Smooth muscle cell (in vitro differentiated cells): ENCODE results near the gene FAM168B. TPM values are rescaled to one million over a fixed set of nuclear protein-coding genes. Genes with fewer than 3 reads are reported as not detected.

Experiments
- DNase-seq: peaks from one replicate; lab custom pipeline; 2025; ENCODE audit not compliant: unreplicated experiment; lab: John Stamatoyannopoulos, UW
- H2AFZ ChIP-seq: fragments of 200-600 bp; sonication (generic); 2 replicates; pipeline ENCODE4 v1.6.0; 2016; ENCODE audit warnings: antibody characterized with exemption, low read depth, mild to moderate bottlenecking
- H3F3A ChIP-seq: fragments of 200-600 bp; sonication (generic); 2 replicates; pipeline ENCODE4 v1.6.0; 2017; ENCODE audit warnings: antibody characterized with exemption, low read depth
- H3K27ac ChIP-seq: fragments of 200-600 bp; sonication (generic); 2 replicates; pipeline ENCODE4 v1.5.1; 2016; ENCODE audit warnings: low read depth, mild to moderate bottlenecking
- H3K27me3 ChIP-seq: fragments of 200-600 bp; sonication (generic); 2 replicates; pipeline ENCODE4 v1.6.1; 2016; ENCODE audit warnings: low read depth, mild to moderate bottlenecking
- H3K36me3 ChIP-seq: fragments of 200-600 bp; sonication (generic); 2 replicates; pipeline ENCODE4 v1.5.1; 2016; ENCODE audit warnings: low read depth
- H3K4me1 ChIP-seq: fragments of 200-600 bp; sonication (generic); 2 replicates; pipeline ENCODE4 v1.5.1; 2016; ENCODE audit warnings: low read depth
- H3K4me2 ChIP-seq: fragments of 200-600 bp; sonication (generic); 2 replicates; pipeline ENCODE4 v1.6.0; 2016; ENCODE audit warnings: mild to moderate bottlenecking
- H3K4me3 ChIP-seq: fragments of 200-600 bp; sonication (generic); 2 replicates; pipeline ENCODE4 v1.5.1; 2016; ENCODE audit warnings: mild to moderate bottlenecking
- H3K79me2 ChIP-seq: fragments of 200-600 bp; sonication (generic); 2 replicates; pipeline ENCODE4 v1.6.0; 2016; ENCODE audit warnings: low read depth, mild to moderate bottlenecking
- H3K9ac ChIP-seq: fragments of 200-600 bp; sonication (generic); 2 replicates; pipeline ENCODE4 v1.6.0; 2016; ENCODE audit warnings: low read depth
- H3K9me3 ChIP-seq: fragments of 200-600 bp; sonication (generic); replicated peaks from 2 replicates; pipeline ENCODE4 v1.5.1; 2016; ENCODE audit warnings: low read depth
- H4K20me1 ChIP-seq: fragments of 200-600 bp; sonication (generic); 2 replicates; pipeline ENCODE4 v1.6.0; 2016; ENCODE audit warnings: low read depth
- CTCF ChIP-seq: fragments of 200-600 bp; sonication (generic); IDR thresholded peaks from 2 replicates; pipeline ENCODE4 v1.5.1; 2017; ENCODE audit warnings: borderline replicate concordance, mild to moderate bottlenecking, antibody characterized with exemption; ENCODE audit not compliant: insufficient read depth, poor library complexity, severe bottlenecking
- whole genome bisulfite sequencing: methylation state at CpG from one replicate; pipeline ENCODE4 v1.1.7; 2016; ENCODE audit warnings: low lambda C conversion rate; 5-methylcytosine and 5-hydroxymethylcytosine counted together
- polyA plus RNA-seq: library from polyadenylated mRNA; unstranded; fragments of >200 nt; fragmentation: Nextera tagmentation; extraction: Ambion mirVana; gene quantifications from 2 replicates; pipeline ENCODE4 v1.2.1, GENCODE V29; 2016
- total RNA-seq: library from RNA; depleted of rRNA; stranded (reverse); fragments of >200 nt; gene quantifications from 2 replicates; pipeline ENCODE4 v1.2.3, GENCODE V29; 2014

The FAM168B gene
- total and polyA plus RNA-seq, 2 experiments from 2014 or later, result 46.6 to 113 TPM

DNA sequence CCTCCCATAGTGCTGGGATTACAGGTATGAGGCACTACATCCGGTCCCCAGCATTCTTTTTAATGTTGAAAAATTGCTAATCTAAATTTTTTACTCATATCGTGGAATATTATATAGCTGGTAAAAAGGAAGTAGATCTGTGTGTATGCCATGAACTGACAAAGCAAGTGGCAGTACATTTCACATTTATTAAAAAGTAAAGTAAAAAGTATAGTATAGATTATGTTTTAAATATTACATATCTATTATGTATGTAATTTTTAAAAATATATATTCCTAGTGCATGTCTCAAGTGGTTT lies 37.0 kb upstream of the FAM168B start:
- H3K27me3 ChIP-seq, result no peaks in the 10 kb centered on the region
- no peaks in the 10 kb centered on the region for H3K9me3 ChIP-seq
- no peak for TF ChIP-seq CTCF
- H3K4me2 ChIP-seq, result no peak overlapping the region
- H3K9ac ChIP-seq, result no peak overlapping the region
- H3F3A ChIP-seq, result no peaks in the 10 kb centered on the region
- H3K79me2 ChIP-seq, result no peaks in the 10 kb centered on the region
- no peak overlapping the region for H3K4me3 ChIP-seq
- H2AFZ ChIP-seq, result no peak overlapping the region
- WGBS, result 100% methylated on average over 2 of the region's 2 CpGs
- H3K27ac ChIP-seq, result no peak overlapping the region
- H3K36me3 ChIP-seq, result peaks cover 28% of the 10 kb centered on the region
- peaks cover 12% of the 10 kb centered on the region for H4K20me1 ChIP-seq
- DNase-seq, result no peak
- no peaks in the 10 kb centered on the region for H3K4me1 ChIP-seq

DNA sequence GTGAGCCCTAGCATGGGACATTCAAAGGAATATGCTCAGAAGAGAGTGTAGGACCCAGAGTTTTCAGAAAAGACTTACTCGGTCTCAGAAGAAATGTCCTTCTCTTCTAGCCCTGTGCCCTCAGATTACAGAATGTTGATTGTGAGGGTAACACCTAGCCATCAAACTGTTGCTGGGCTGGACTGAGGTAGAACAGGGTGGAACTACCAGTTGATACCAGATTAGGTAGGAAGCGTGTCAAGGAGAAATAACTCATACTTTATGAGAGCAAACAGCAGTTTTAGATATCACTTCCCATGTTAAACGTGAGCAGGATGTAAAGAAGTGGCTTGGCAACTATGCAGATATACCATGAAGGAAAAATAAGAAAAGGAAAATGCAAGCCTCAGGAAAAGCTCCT lies 34.7 kb upstream of the FAM168B start:
- Histone ChIP-seq H3K4me2 (no peak overlapping the region), H2AFZ (no peak overlapping the region), H3K79me2 (peaks cover 20% of the 10 kb centered on the region), H3K4me3 (no peak overlapping the region), H3K9me3 (no peaks in the 10 kb centered on the region), H3K27ac (no peak overlapping the region), H3K4me1 (no peaks in the 10 kb centered on the region), H3K27me3 (no peaks in the 10 kb centered on the region), H3F3A (no peaks in the 10 kb centered on the region), H3K36me3 (peaks cover 28% of the 10 kb centered on the region), H4K20me1 (peaks cover 32% of the 10 kb centered on the region), H3K9ac (no peak overlapping the region)
- no peak for TF ChIP-seq CTCF
- WGBS, result 97% methylated on average over 3 of the region's 3 CpGs
- DNase-seq, result no peak

DNA sequence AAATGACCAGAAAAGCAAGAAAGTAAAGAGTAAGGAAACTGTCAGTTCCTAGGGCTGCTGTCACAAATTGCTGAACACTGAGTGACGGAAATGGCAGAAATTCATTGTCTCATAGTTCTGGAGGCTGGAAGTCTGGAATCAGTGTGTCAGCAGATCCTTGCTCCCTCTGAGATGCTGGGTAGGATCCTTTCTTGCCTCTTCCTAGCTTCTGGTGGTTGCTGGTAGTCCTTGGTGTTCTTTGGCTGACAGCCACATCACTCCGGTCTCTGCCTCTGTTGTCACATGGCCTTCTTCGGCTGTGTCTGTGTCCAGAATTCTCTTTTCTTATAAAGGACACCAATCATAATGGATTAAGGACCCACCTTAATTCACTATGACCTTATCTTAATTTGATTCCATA lies 33.8 kb upstream of the FAM168B start:
- Histone ChIP-seq H4K20me1 (peaks cover 41% of the 10 kb centered on the region), H3K4me1 (no peaks in the 10 kb centered on the region), H3K27ac (no peak overlapping the region), H3F3A (no peaks in the 10 kb centered on the region), H3K4me3 (no peak overlapping the region), H3K4me2 (no peak overlapping the region), H3K27me3 (no peaks in the 10 kb centered on the region), H2AFZ (no peak overlapping the region), H3K79me2 (peaks cover 29% of the 10 kb centered on the region), H3K9me3 (no peaks in the 10 kb centered on the region), H3K36me3 (peaks cover 28% of the 10 kb centered on the region), H3K9ac (no peak overlapping the region)
- WGBS, result 97% methylated on average over 3 of the region's 3 CpGs
- no peak for TF ChIP-seq CTCF
- no peak for DNase-seq

GRCh38 chr2:131126436-131126835 lies 33.2 kb upstream of the FAM168B start:
- H2AFZ ChIP-seq, result no peak overlapping the region
- no peaks in the 10 kb centered on the region for H3K9me3 ChIP-seq
- no peak for DNase-seq
- no peak overlapping the region for H3K4me3 ChIP-seq
- peaks cover 47% of the 10 kb centered on the region for H4K20me1 ChIP-seq
- H3K27ac ChIP-seq, result no peak overlapping the region
- no peaks in the 10 kb centered on the region for H3F3A ChIP-seq
- H3K36me3 ChIP-seq, result peaks cover 28% of the 10 kb centered on the region
- no peaks in the 10 kb centered on the region for H3K27me3 ChIP-seq
- no peak overlapping the region for H3K4me2 ChIP-seq
- H3K4me1 ChIP-seq, result no peaks in the 10 kb centered on the region
- H3K79me2 ChIP-seq, result peaks cover 32% of the 10 kb centered on the region
- no peak for TF ChIP-seq CTCF
- 98% methylated on average over 5 of the region's 5 CpGs for WGBS
- H3K9ac ChIP-seq, result no peak overlapping the region
